Right lobe of liver (tissue), 6 donors: Measurements from ENCODE around the gene ATF7IP. TPM values are rescaled to one million over a fixed set of nuclear protein-coding genes. Genes with fewer than 3 reads are reported as not detected.

Source experiments
- ATAC-seq, 4 donors: fragments of 200-7000 bp; cut with Tn5 transposase; one replicate each; pipeline ENCODE4 v1.9.1; 2020; ENCODE audit warnings: mild to moderate bottlenecking in 4 of 4, moderate library complexity in 4 of 4
- DNase-seq, 3 donors: peaks; one replicate each; pipeline ENCODE4 v3.0.0-alpha.2; 2020
- H3K27ac ChIP-seq, 3 donors: fragments of 200-600 bp; one replicate each; pipeline ENCODE4 v1.8.0; 2022
- H3K27me3 ChIP-seq, 2 donors: fragments of 200-600 bp; one replicate each; pipeline ENCODE4 v1.8.0; 2022
- H3K36me3 ChIP-seq, 4 donors: fragments of 200-600 bp; sonication (generic) in 1 of 4; one replicate each; pipeline versions ENCODE4 v1.5.1 to v1.8.0; 2017 to 2022; ENCODE audit warnings: control low read depth in 1 of 4
- H3K4me1 ChIP-seq, 4 donors: fragments of 200-600 bp; sonication (generic) in 1 of 4; one replicate each; pipeline versions ENCODE4 v1.5.1 to v1.8.0; 2017 to 2022; ENCODE audit warnings: control low read depth in 1 of 4
- H3K4me3 ChIP-seq, 3 donors: fragments of 200-600 bp; one replicate each; pipeline ENCODE4 v1.8.0; 2022
- H3K9me3 ChIP-seq, 4 donors: fragments of 200-600 bp; sonication (generic) in 1 of 4; one replicate each; pipeline versions ENCODE4 v1.5.1 to v1.8.0; 2017 to 2022; ENCODE audit warnings: control low read depth in 1 of 4
- POLR2A ChIP-seq: fragments of 450-650 bp; IDR thresholded peaks from one replicate; pipeline ENCODE4 v1.6.1; 2017; ENCODE audit warnings: antibody characterized with exemption, mild to moderate bottlenecking
- WGBS: methylation state at CpG from one replicate; pipeline ENCODE4 v1.1.6; 2018; ENCODE audit warnings: low coverage, low lambda C conversion rate; ENCODE audit not compliant: insufficient coverage; ENCODE audit errors: missing lambda C conversion rate; 5-methylcytosine and 5-hydroxymethylcytosine counted together
- intact Hi-C, 2 donors: fragments of 100-400 bp; cut with DNase I; formaldehyde crosslinking; loops; one replicate each; pipeline versions ENCODE4 v1.11.2 to v1.14.1; 2022
- total RNA-seq, 6 experiments: library from RNA; depleted of rRNA in 2 of 6; stranded (reverse); fragments of >200 nt in 2 of 6; fragmentation: NEBNext Ultra II Directional in 3 of 6; extraction: Animal tissue kit (Norgen Biotek cat#: 25700) in 3 of 6; gene quantifications; one replicate each; pipeline versions ENCODE4 v1.1.0 to v1.2.4, GENCODE V29; 2016 to 2023
- TF ChIP-seq, protein P1 (sequence below), 4 donors: fragments of 200-600 bp in 3 of 4; fragments of 450-650 bp in 1 of 4; IDR thresholded peaks; one replicate each; pipeline versions ENCODE4 v1.5.1 to v1.8.0; 2016 to 2022; ENCODE audit warnings: antibody characterized with exemption in 4 of 4, mild to moderate bottlenecking in 2 of 4
- donor health status: DM: no; HTN: yes; CAD: no.
- donor health status: DM: no; HTN: no; CAD: no.
- donor health status: DM: no; HTN: no; CAD: no.
- donor health status: DM: no; HTN: yes; CAD: no.
- donor health status: DM: no; HTN: yes; CAD: no.

ATF7IP gene
- total RNA-seq, 6 experiments from 2014 or later = 17.5 to 33.6 (median 27.4) TPM

- intact Hi-C loops = no loop called here
- TF ChIP-seq POLR2A = no peak
- TF ChIP-seq, protein P1, sequence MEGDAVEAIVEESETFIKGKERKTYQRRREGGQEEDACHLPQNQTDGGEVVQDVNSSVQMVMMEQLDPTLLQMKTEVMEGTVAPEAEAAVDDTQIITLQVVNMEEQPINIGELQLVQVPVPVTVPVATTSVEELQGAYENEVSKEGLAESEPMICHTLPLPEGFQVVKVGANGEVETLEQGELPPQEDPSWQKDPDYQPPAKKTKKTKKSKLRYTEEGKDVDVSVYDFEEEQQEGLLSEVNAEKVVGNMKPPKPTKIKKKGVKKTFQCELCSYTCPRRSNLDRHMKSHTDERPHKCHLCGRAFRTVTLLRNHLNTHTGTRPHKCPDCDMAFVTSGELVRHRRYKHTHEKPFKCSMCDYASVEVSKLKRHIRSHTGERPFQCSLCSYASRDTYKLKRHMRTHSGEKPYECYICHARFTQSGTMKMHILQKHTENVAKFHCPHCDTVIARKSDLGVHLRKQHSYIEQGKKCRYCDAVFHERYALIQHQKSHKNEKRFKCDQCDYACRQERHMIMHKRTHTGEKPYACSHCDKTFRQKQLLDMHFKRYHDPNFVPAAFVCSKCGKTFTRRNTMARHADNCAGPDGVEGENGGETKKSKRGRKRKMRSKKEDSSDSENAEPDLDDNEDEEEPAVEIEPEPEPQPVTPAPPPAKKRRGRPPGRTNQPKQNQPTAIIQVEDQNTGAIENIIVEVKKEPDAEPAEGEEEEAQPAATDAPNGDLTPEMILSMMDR (IDR thresholded peaks at IDR 0.05) = no peak
- Histone ChIP-seq H3K27me3 (no peaks in the 10 kb centered on the region), H3K27ac (no peak overlapping the region), H3K9me3 (no peaks in the 10 kb centered on the region), H3K4me1 (peaks cover 0 to 15% (median 0%) of the 10 kb centered on the region in 4 donors), H3K4me3 (no peak overlapping the region), H3K36me3 (peaks cover 0 to 32% (median 11%) of the 10 kb centered on the region in 4 donors)
- no peak for DNase-seq
- ATAC-seq = no peak
- 81% methylated on average over 1 of the region's 1 CpG for WGBS
These were observed 87.4 kb downstream of the ATF7IP start for GRCh38 chr12:14452865-14453264.

DNA sequence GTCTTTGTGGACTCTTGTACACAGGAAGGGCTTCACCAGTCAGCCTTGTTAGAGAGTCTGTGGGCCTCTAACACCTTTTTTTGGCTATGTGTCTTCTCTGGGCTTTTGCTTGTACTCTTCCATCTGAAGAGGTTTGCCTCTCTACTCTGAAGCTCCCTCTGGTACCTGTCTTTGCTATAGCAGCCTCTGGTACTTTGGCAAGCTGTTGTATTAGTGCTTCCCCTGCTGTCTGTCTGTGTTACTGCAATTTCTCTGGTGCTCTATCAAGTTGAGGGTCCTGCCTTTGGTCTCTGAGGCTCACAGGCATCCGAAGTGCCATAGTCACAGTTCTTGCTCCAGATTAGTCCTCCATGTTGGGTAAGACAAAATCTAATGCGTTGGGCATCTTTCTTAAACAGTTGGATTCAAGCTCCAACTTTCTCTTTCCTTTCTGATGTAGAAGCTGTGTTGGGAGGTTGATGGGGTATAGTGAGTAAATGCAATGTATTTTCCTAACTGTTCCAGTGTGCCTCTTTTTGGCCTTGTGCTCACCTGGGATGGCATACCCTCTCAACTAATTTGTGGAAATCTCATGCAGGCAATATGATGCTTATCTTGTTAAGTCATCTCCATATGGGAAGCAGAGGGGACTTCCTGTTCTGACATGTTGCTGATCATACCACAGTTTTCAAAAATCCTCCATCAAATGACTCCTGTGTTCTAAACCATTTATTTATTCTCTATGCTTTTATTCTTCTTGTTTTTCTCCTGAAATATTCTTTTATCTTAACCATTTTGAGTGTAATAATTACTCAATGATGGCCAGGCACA lies 88.8 kb downstream of the ATF7IP start:
- Histone ChIP-seq H3K4me3 (no peak overlapping the region), H3K9me3 (no peaks in the 10 kb centered on the region), H3K27me3 (no peaks in the 10 kb centered on the region), H3K4me1 (peaks cover 0 to 15% (median 0%) of the 10 kb centered on the region in 4 donors), H3K36me3 (peaks cover 0 to 40% (median 12%) of the 10 kb centered on the region in 4 donors), H3K27ac (no peak overlapping the region)
- peak; percentile 83 to 93 (median 90) for ATAC-seq
- intact Hi-C loops = no loop called here
- WGBS = 74% methylated on average over 2 of the region's 2 CpGs
- DNase-seq = no peak
- TF ChIP-seq, protein P1 (IDR thresholded peaks at IDR 0.05) = peak; percentile 48 to 66 (median 52)
- TF ChIP-seq POLR2A = no peak

DNA sequence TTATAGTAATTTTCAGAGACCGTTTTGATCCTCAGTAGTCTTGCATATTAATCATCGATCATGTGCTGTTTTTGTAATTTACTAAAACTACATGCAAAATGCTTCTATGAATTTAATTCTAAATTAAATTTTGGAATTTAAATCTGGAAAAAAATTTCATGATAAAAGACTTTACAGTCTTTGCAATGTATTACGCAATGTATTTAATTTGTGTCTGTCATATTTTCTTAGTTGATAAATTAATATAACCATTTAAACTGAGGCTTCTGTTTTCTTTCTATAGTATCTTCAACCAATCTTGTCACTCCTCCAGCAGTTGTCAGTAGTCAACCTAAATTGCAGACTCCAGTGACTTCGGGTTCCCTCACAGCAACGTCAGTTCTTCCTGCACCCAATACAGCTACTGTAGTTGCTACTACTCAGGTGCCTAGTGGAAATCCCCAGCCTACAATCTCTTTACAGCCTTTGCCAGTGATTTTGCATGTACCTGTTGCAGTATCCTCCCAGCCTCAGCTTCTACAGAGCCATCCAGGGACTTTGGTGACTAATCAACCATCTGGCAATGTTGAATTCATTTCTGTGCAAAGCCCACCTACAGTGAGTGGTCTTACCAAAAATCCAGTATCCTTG lies 94.8 kb downstream of the ATF7IP start:
- H3K4me1 ChIP-seq = no peaks in the 10 kb centered on the region
- H3K9me3 ChIP-seq = no peaks in the 10 kb centered on the region
- H3K27me3 ChIP-seq = no peaks in the 10 kb centered on the region
- intact Hi-C loops = no loop called here
- 90% methylated on average over 5 of the region's 5 CpGs for WGBS
- no peak for DNase-seq
- H3K4me3 ChIP-seq = no peak overlapping the region
- TF ChIP-seq, protein P1 (IDR thresholded peaks at IDR 0.05) = no peak
- no peak for TF ChIP-seq POLR2A
- peaks cover 0 to 48% (median 12%) of the 10 kb centered on the region in 4 donors for H3K36me3 ChIP-seq
- no peak overlapping the region for H3K27ac ChIP-seq
- no peak for ATAC-seq

DNA sequence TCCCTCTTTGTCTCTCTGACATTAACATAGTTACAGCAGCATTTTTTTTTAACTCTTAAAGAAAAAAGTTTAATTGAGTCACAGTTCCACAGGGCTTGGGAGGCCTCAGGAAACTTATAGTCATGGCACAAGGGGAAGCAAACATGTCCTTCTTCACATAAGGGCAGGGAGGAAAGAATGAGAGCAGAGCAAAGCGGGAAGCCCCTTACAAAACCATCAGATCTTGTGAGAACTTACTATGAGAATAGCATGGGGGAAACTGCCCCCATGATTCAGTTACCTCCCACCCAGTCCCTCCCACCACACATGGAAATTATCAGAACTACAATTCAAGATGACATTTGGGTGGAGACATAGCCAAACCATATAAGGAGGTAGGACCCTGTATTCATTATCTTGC lies 106.0 kb downstream of the ATF7IP start:
- Histone ChIP-seq H3K36me3 (peaks cover 0 to 19% (median 7%) of the 10 kb centered on the region in 4 donors), H3K27ac (no peak overlapping the region), H3K4me1 (no peaks in the 10 kb centered on the region), H3K4me3 (no peak overlapping the region), H3K9me3 (peaks cover 0 to 18% (median 7%) of the 10 kb centered on the region in 4 donors), H3K27me3 (no peaks in the 10 kb centered on the region)
- DNase-seq (no peak), ATAC-seq (no peak)
- WGBS = 100% methylated on average over 1 of the region's 1 CpG
- TF ChIP-seq POLR2A = no peak
- TF ChIP-seq, protein P1 (IDR thresholded peaks at IDR 0.05) = no peak
- intact Hi-C loops = no loop called here
